Thoracic aorta (tissue), 2 donors: ENCODE measurements around the gene GNAZ. TPM values are rescaled to one million over a fixed set of nuclear protein-coding genes. Genes with fewer than 3 reads are reported as not detected.

Experiments
- ATAC-seq: fragments of 150-250 bp; one replicate; pipeline ENCODE4 v1.8.0; 2017; ENCODE audit warnings: low read depth; ENCODE audit not compliant: insufficient number of reproducible peaks, low FRiP score
- DNase-seq: peaks from one replicate; pipeline ENCODE4 v3.0.0-alpha.2; 2020; ENCODE audit warnings: low spot score
- H3K27ac ChIP-seq, 2 donors: fragments of 200-600 bp; sonication (generic); 1 replicate in 1 of 2; 2 replicates in 1 of 2; pipeline ENCODE4 v1.5.1; 2016; ENCODE audit warnings: mild to moderate bottlenecking in 2 of 2, moderate library complexity in 2 of 2
- H3K27me3 ChIP-seq: fragments of 200-600 bp; sonication (generic); replicated peaks from 2 replicates; pipeline ENCODE4 v1.6.0; 2016; ENCODE audit warnings: mild to moderate bottlenecking; ENCODE audit not compliant: insufficient read depth
- H3K36me3 ChIP-seq: fragments of 200-600 bp; sonication (generic); one replicate; pipeline ENCODE4 v1.5.1; 2016
- H3K4me1 ChIP-seq, 2 donors: fragments of 200-600 bp; sonication (generic); 1 replicate in 1 of 2; 2 replicates in 1 of 2; pipeline versions ENCODE4 v1.5.1 to v1.6.0; 2016; ENCODE audit warnings: low read depth in 2 of 2, mild to moderate bottlenecking in 1 of 2; ENCODE audit not compliant: control insufficient read depth in 1 of 2
- H3K4me3 ChIP-seq: fragments of 200-600 bp; sonication (generic); 2 replicates; pipeline ENCODE4 v1.5.1; 2016; ENCODE audit warnings: mild to moderate bottlenecking
- H3K9me3 ChIP-seq: fragments of 200-600 bp; sonication (generic); 2 replicates; pipeline ENCODE4 v1.5.1; 2016
- total RNA-seq, 2 donors: library from RNA; depleted of rRNA; stranded (reverse); fragments of >200 nt; gene quantifications; one replicate each; pipeline versions ENCODE4 v1.1.0 to v1.2.3, GENCODE V29; 2016
- TF ChIP-seq, protein P1 (sequence below): fragments of 200-600 bp; sonication (generic); IDR thresholded peaks from one replicate; pipeline ENCODE4 v1.5.1; 2019; ENCODE audit warnings: antibody characterized with exemption

Gene GNAZ
- total RNA-seq, 2 donors from 2014 or later = 3.9 to 5.4 TPM

DNA sequence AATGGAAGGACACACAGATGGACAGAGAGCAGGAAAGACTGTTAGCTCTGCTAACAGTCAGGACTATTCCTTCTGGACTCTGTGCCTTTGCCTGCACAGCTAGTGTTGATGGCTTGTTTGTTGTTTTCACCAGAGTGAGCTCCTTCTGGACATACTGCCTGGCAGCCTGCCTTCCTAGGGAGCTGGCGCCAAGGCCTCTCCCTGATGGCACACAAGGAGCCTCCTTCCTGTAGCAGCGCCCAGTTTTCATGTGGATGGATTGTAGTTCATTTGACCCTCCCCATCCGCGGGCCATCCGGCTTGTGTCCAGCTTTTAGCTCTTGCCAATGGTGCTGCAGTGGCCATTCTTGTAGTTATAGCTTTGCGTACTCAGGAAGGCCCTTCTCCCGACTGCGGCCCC lies 93.3 kb downstream of the GNAZ start:
- DNase-seq (no peak), ATAC-seq (no peak)
- no peaks in the 10 kb centered on the region for H3K36me3 ChIP-seq
- H3K27ac ChIP-seq = no peak overlapping the region
- no peaks in the 10 kb centered on the region for H3K4me1 ChIP-seq
- no peak overlapping the region for H3K4me3 ChIP-seq
- H3K27me3 ChIP-seq = no peaks in the 10 kb centered on the region
- no peaks in the 10 kb centered on the region for H3K9me3 ChIP-seq
- TF ChIP-seq, protein P1, sequence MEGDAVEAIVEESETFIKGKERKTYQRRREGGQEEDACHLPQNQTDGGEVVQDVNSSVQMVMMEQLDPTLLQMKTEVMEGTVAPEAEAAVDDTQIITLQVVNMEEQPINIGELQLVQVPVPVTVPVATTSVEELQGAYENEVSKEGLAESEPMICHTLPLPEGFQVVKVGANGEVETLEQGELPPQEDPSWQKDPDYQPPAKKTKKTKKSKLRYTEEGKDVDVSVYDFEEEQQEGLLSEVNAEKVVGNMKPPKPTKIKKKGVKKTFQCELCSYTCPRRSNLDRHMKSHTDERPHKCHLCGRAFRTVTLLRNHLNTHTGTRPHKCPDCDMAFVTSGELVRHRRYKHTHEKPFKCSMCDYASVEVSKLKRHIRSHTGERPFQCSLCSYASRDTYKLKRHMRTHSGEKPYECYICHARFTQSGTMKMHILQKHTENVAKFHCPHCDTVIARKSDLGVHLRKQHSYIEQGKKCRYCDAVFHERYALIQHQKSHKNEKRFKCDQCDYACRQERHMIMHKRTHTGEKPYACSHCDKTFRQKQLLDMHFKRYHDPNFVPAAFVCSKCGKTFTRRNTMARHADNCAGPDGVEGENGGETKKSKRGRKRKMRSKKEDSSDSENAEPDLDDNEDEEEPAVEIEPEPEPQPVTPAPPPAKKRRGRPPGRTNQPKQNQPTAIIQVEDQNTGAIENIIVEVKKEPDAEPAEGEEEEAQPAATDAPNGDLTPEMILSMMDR = no peak

DNA sequence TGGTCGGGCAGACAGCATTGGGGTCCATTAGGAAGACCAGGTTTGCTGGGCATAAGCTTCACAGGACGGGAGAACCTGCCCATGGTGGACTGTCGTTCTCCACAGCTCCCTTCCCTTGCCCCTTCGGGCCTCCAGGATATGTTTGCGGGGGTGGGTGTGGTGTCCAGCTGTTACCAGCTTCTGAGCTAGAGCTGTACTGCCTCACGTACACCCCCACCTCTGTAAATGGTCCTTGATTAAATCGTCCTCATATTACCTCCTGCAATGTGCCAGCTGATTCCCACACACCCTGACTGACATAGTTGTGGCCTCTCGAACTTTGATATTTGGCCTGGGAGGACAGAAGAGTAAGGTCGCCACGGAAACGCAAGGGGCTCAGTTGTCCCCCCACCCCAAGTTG lies 93.8 kb downstream of the GNAZ start:
- no peak for ATAC-seq
- H3K36me3 ChIP-seq = no peaks in the 10 kb centered on the region
- no peak overlapping the region for H3K4me3 ChIP-seq
- DNase-seq = no peak
- no peaks in the 10 kb centered on the region for H3K4me1 ChIP-seq
- H3K9me3 ChIP-seq = no peaks in the 10 kb centered on the region
- TF ChIP-seq, protein P1 = no peak
- H3K27me3 ChIP-seq = no peaks in the 10 kb centered on the region
- no peak overlapping the region for H3K27ac ChIP-seq

DNA sequence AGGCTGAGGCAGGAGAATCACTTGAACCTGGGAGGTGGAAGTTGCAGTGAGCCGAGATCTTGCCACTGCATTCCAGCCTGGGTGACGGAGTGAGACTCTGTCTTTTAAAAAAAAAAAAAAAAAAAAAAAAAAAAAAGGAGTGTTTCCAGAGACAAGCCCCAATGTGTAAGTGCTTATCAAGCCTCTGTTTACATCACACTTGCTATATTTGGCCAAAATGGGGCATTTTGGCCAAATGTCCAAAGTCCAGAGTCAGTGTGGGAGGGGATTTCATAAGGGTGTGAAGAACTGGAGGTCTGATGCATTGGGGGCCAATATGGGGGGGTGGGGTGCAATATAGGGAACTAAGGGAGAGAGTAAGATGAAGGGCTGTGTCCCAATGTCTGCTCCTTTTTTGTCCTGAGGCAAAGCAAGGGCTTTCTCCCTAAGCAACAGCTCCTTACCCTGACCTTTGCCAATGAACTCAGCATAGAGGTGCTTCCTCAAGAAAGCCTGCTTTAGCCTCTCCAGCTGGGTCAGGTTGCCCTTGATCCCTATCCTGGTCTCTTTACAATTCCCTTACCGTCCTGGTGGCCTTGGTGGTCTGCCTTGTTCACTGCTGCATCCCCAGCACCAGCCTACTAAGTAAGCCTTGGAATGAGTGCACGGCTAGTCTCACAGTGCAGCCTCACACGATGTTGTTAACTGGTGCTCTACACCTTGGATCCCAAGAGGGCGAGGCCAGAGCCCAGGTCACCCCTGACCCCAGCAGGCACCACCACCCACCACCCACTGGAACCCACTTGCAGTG lies 95.9 kb downstream of the GNAZ start:
- no peak for DNase-seq
- no peaks in the 10 kb centered on the region for H3K4me1 ChIP-seq
- TF ChIP-seq, protein P1 = no peak
- no peak overlapping the region for H3K4me3 ChIP-seq
- no peaks in the 10 kb centered on the region for H3K36me3 ChIP-seq
- no peaks in the 10 kb centered on the region for H3K27me3 ChIP-seq
- H3K27ac ChIP-seq = no peak overlapping the region
- H3K9me3 ChIP-seq = no peaks in the 10 kb centered on the region
- ATAC-seq = no peak

DNA sequence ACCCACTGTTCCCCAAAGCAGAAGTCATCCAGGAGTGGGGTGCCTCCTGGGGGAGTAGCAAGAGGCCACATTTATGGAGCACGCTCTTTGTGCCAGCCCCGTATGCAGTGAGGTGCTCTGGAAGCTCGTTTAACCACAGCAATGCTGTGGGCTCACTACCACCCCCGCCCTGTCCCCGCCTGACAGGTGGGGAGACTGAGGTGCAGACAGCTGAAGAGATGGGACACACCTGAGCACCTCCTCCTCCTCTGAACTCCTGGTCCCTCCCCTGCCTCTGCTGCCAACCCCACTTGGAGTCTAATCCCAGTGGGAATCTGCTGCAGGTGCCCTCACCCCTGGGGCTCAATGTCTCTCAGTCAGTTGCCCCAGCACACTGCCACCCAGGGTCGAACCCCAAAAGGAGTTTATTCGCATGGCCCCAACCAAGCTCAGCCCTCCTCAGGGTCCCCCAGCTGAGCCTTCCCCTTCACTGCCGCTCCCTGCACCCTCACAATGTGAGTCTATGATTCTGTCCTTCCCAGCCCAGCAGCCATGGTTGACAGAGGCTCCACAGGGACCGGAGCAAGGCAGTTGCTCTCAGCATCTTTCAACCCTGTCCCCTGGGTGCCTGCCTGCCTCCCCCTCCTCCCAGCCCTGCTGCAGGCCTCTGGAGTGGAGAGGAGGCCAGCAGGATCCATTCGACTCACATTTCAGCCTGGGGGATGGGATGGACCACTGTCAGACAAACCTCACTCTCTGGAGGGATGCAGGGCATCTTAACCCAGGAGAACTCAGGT lies 96.7 kb downstream of the GNAZ start:
- Histone ChIP-seq H3K4me1 (no peaks in the 10 kb centered on the region), H3K36me3 (no peaks in the 10 kb centered on the region), H3K27ac (no peak overlapping the region), H3K27me3 (no peaks in the 10 kb centered on the region), H3K9me3 (no peaks in the 10 kb centered on the region), H3K4me3 (no peak overlapping the region)
- DNase-seq = no peak
- ATAC-seq = no peak
- TF ChIP-seq, protein P1 = no peak

DNA sequence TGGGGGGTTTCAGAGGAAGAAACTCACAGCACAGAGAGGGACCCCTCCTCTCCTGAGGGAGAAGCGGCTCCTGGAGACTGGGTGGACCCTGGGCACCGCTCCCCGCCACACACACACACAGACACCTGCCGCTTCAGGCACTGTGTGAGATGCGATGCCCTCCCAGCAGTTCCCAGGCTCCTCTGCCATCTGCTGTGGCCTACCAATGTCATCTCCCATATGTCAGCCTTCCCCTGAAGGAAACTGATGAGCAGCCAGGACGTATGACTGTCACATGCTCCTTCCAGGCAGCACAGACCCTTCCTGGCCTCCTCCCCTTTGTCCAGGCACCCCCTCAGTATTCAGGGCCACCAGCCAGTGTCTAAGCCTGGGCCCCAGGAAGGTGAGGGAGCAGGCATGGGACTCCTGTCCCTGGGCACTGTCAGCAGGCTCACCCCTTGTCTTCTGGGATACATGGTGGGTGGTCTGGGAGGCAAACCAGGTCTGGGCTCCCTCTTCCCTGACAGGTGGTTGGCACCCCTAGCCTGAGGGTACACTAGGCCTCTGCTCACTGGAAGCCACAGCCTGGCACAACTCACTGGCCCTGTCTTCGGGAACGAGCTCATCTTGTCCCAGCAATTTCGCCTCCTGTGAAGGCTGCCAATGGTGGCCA lies 98.2 kb downstream of the GNAZ start:
- no peak overlapping the region for H3K27ac ChIP-seq
- H3K4me1 ChIP-seq = no peaks in the 10 kb centered on the region
- TF ChIP-seq, protein P1 = no peak
- DNase-seq = no peak
- no peaks in the 10 kb centered on the region for H3K9me3 ChIP-seq
- no peak overlapping the region for H3K4me3 ChIP-seq
- no peaks in the 10 kb centered on the region for H3K36me3 ChIP-seq
- ATAC-seq = no peak
- no peaks in the 10 kb centered on the region for H3K27me3 ChIP-seq
